NCI-H1417 (cell line): ENCODE data around the gene ANKMY1.

ENCODE experiments used
- DNase-seq, 3 experiments: peaks; one replicate each; lab custom pipeline; 2025; lab: John Stamatoyannopoulos, UW

The ANKMY1 gene

DNA sequence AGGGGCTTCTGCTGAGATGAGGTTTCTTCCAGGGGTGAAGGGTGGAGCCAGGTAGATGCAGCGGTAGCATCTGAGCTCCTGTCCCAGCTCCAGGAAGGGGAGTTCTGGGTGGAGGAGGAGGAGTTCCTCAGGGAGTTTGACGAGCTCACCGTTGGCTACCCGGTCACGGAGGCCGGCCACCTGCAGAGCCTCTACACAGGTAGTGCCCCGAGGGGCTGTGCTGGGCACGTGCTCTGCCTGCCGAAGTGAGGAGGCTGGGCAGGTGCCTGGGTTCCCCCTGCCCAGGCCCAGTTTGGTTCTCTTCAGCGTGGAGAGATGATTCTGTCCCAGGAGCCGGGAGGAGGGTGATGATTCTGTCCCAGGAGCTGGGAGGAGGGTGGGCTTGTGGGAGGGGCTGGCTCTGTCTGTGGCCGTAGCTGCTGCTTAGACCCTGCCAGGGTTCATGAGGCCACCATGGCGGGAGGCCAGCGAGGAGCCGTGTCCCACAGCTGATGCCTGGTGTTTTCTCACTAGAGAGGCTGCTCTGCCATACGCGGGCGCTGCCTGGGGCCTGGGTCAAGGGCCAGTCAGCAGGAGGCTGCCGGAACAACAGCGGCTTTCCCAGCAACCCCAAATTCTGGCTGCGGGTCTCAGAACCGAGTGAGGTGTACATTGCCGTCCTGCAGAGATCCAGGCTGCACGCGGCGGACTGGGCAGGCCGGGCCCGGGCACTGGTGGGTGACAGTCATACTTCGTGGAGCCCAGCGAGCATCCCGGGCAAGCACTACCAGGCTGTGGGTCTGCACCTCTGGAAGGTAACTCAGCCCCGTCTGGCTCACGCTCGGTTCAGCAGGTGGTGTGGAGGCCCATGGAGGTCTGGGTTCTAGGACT is 37.0 kb upstream of the ANKMY1 start:
- no peak for DNase-seq

GRCh38 chr2:240593703-240594451 is 36.1 kb upstream of the ANKMY1 start:
- DNase-seq: no peak

DNA sequence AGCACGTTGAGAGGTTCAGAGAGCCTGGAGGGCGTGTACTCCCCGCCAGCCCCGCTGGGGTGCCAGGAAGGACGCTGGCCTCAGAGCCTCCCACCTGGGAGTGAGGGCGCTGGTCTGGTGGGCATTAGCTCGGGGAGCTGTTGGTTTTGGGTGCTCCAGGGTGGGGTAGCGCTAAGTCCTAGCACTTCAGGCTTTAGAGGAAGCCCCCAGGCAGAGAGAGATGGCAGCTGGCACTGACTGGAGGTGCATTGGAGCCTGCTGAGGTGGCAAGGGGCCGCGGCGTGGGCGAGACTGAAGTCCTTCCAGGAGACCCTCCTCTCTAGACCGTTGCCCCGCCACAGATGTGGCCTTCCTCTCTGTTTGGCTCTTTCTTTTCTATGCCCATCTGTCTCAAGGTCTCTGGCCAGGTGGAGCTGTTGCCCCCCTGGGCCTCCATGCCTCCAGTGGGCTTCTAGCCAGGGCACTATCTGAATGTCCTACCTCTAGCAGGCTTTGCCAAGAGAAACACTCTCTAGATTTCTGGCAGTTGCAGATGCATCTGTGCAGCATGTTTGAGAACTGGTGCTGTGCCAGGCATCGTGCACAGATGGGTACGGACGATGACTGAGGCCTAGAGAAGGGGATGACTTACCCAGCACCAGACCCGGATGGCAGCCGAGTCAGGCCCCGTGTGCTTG is 35.4 kb upstream of the ANKMY1 start:
- DNase-seq: no peak

GRCh38 chr2:240591784-240592183 is 34.0 kb upstream of the ANKMY1 start:
- DNase-seq: no peak

GRCh38 chr2:240591226-240591625 is 33.4 kb upstream of the ANKMY1 start:
- DNase-seq: no peak

GRCh38 chr2:240590681-240591111 is 32.9 kb upstream of the ANKMY1 start:
- DNase-seq: no peak

- DNase-seq: no peak
These were observed 32.2 kb upstream of the ANKMY1 start for GRCh38 chr2:240589850-240590525.

- no peak for DNase-seq
These were observed 31.6 kb upstream of the ANKMY1 start for GRCh38 chr2:240589375-240589774.

GRCh38 chr2:240588669-240589068 is 30.9 kb upstream of the ANKMY1 start:
- DNase-seq: no peak

DNA sequence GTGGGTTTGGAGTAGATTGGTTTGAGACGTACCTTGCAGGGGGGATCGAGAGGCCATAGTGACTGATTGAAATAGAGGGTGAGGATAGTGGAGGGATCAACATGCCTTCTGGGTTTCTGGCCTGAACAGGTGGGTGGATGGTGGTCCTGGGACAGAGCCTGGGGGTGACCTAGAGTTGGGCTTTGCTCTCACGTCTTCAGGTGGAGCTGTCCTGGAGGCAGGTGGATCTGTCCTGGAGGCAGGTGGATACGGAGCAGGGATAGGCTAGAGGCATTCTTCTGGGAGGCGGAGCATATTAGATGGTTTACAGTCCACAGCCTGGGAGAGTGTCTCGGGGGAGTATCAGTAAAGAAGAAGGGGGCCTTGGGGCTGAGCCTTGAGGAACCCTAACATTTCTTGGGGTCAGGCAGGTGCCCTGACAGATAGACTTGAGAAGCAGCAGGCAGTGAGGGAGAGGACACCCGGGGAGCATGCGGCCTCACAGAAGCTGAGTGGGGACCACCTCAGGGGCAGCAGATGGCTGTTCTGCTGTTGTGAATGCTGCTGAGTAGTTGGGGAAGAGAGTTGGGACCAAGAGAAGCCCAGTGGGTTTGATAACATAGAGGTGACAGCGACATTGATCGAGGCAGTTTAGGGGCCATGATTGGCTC is 30.3 kb upstream of the ANKMY1 start:
- DNase-seq: no peak

DNA sequence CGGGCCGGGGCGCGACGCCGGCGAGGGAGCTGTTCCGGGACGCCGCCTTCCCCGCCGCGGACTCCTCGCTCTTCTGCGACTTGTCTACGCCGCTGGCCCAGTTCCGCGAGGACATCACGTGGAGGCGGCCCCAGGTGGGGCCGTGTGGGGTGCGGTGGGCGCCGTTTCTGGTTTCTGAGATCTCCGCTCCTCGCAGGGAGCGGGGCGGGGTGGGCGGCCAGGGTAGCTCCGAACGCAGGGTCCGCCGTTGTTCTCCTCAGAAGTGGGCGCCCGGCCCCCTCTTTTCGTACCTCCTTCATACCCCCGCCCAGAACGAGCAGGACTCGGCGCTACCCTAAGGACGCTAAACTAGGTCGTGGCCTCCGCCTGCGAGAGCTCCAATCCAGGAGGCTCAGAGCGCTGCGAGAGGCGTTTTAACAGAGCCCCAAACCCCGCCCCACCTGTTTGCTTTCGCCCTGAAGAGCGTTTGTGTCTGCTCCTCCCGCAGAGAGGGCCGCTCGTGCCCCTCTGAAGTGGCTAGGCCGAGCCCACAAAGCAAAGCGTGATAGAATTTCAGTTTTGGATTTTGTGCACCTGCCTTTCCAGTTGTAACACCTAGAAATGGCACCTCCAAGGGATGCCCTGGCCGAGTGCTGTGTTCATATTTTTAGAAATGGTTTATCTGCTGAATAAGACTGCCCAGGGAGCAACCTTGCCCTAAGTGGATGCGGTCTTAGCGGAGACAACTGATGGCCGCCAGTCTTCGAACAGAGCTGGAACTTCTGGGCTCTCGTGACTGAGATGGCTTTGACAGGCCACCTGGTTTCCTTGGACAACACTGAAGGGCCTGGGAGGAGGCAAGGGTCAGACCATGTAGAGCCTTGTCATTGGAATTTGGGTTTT is 29.4 kb upstream of the ANKMY1 start:
- peak; percentile 68 to 80 (median 69) for DNase-seq

- DNase-seq: peak; percentile 92 to 98 (median 96)
These were observed 28.6 kb upstream of the ANKMY1 start, which contains the start of gene CAPN10 for GRCh38 chr2:240586198-240586918. Gene CAPN10, plus strand, starts transcription at chr2:240586734. Its CDS starts 178 bp downstream, at chr2:240586912.

DNA sequence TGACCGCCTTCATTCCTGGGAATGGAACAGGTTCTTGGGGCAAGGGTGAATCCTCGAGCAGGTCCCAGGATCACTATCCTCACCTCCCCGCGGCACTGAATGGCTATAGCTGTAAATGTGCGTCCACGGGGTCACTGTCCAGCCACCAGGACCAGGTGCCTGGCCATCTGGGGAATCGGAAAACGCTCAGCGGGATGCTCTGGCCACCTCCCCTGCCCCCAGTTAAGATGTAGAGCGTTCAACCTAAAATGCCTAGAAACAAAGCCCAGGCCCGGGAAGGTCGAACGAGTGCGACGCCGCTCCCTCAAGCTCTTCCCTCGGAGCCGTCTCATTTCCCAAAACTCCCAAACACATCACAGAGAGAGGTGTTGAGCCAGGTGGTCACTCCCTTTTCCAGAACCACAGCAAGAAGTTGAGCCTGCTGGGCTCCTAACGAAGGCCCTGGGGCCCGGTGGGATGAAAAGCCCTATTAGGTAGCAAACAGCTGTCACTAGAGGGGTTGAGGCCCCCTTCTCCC is 28.0 kb upstream of the ANKMY1 start:
- no peak for DNase-seq

- no peak for DNase-seq
These were observed 27.3 kb upstream of the ANKMY1 start for GRCh38 chr2:240585101-240585500.

- no peak for DNase-seq
These were observed 26.8 kb upstream of the ANKMY1 start for GRCh38 chr2:240584486-240585031.

- no peak for DNase-seq
These were observed 26.0 kb upstream of the ANKMY1 start for GRCh38 chr2:240583774-240584173.

GRCh38 chr2:240582781-240583180 is 25.0 kb upstream of the ANKMY1 start:
- no peak for DNase-seq

GRCh38 chr2:240581811-240582210 is 24.0 kb upstream of the ANKMY1 start:
- no peak for DNase-seq
